A549 (cell line): ENCODE data around the gene ZNF410.

ENCODE experiments used
- CBX8 ChIP-seq: fragments of 200-600 bp; sonication (generic); IDR thresholded peaks from 2 replicates; pipeline ENCODE4 v1.6.1; 2016
- CHD2 ChIP-seq: fragments of 150-350 bp; IDR thresholded peaks from 2 replicates; pipeline ENCODE4 v1.6.1; 2014; ENCODE audit warnings: low read length; ENCODE audit not compliant: partially characterized antibody
- EP300 ChIP-seq, 2 experiments: fragments of >200 bp; sonication (Bioruptor Twin); formaldehyde crosslinking; IDR thresholded peaks; 2 replicates in 1 of 2; 3 replicates in 1 of 2; pipeline ENCODE4 v1.6.1; 2016 to 2017
- HDAC2 ChIP-seq: fragments of 200-600 bp; sonication (generic); IDR thresholded peaks from 2 replicates; pipeline ENCODE4 v1.6.1; 2016
- NPAS2 ChIP-seq: fragments of 250-450 bp; sonication (Bioruptor Pico); IDR thresholded peaks from 2 replicates; pipeline ENCODE4 v1.8.0; 2022; ENCODE audit warnings: mild to moderate bottlenecking, moderate library complexity, borderline replicate concordance
- POLR2A ChIP-seq: IDR thresholded peaks from 2 replicates; pipeline ENCODE4 v1.6.1; 2012; ENCODE audit warnings: mild to moderate bottlenecking, low read length
- RAD21 ChIP-seq, 2 experiments: fragments of >200 bp in 1 of 2; sonication (Bioruptor Twin) in 1 of 2; formaldehyde crosslinking in 1 of 2; IDR thresholded peaks in 1 of 2; conservative IDR thresholded peaks in 1 of 2; 2 replicates in 1 of 2; 3 replicates in 1 of 2; pipeline ENCODE4 v1.6.1; 2012 to 2018; ENCODE audit warnings: inconsistent platforms in 1 of 2
- RCOR1 ChIP-seq: fragments of 150-350 bp; IDR thresholded peaks from 2 replicates; pipeline ENCODE4 v1.6.1; 2014; ENCODE audit warnings: antibody characterized with exemption, low read length, low read depth
- TP53 ChIP-seq: fragments of 250-450 bp; sonication (Bioruptor Pico); IDR thresholded peaks from 2 replicates; pipeline ENCODE4 v1.5.0; 2021; ENCODE audit warnings: mild to moderate bottlenecking, moderate library complexity
- TF ChIP-seq, protein P1 (sequence below): IDR thresholded peaks from 2 replicates; pipeline ENCODE4 v1.6.1; 2012
- TF ChIP-seq, protein P2 (sequence below): fragments of >200 bp; sonication (Bioruptor Twin); formaldehyde crosslinking; IDR thresholded peaks from 3 replicates; pipeline ENCODE4 v1.5.1; 2016
- TF ChIP-seq, protein P3 (sequence below): fragments of 200-600 bp; sonication (generic); IDR thresholded peaks from 2 replicates; pipeline ENCODE4 v1.6.1; 2016; ENCODE audit warnings: antibody characterized with exemption, mild to moderate bottlenecking, moderate library complexity
- TF ChIP-seq, protein P4 (sequence below): IDR thresholded peaks from 2 replicates; pipeline ENCODE4 v1.6.1; 2012; ENCODE audit warnings: low read depth, borderline replicate concordance

DNA sequence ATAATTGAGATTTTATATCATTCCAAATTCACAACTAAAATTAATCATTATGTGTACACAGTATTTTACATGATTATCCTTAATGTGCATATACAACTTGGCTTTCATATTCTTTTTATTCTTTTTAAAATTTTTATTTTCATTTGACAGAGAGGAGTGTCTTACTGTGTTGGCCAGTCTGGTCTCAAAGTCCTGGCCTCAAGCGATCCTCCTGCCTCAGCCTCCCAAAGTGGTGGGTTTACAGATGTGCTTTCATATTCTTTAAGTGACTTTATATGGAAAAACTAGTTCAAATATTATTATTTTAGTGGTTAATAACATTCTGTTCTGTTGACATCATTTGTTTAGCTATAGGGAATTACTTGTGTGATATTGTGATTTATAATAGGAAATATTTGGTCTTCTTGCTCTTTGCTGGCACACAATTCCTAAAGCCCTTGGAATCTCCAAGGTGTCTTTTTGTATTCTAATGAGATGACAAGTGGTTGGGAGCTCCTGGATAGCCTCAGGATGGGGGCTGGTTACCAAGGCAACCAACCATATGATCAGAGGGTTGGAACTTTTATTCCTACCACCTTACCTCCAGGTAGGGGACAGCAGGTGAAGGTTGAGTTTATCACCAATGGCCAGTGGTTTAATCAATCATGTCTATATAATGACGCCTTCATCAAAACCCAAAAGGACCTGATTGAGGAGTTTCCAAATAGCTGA is 16.0 kb upstream of the ZNF410 start:
- TF ChIP-seq HDAC2 (no peak), RCOR1 (no peak), EP300 (IDR thresholded peaks at IDR 0.05) (no peak), POLR2A (no peak), CHD2 (no peak), CBX8 (no peak), RAD21 (conservative IDR thresholded peaks at IDR 0.05 in 1 of 2, IDR thresholded peaks at IDR 0.05 in 1 of 2) (no peak), TP53 (CRISPR knock-in tag) (no peak), NPAS2 (CRISPR knock-in tag) (no peak)
- TF ChIP-seq, protein P1, sequence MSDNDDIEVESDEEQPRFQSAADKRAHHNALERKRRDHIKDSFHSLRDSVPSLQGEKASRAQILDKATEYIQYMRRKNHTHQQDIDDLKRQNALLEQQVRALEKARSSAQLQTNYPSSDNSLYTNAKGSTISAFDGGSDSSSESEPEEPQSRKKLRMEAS: no peak
- TF ChIP-seq, protein P2, sequence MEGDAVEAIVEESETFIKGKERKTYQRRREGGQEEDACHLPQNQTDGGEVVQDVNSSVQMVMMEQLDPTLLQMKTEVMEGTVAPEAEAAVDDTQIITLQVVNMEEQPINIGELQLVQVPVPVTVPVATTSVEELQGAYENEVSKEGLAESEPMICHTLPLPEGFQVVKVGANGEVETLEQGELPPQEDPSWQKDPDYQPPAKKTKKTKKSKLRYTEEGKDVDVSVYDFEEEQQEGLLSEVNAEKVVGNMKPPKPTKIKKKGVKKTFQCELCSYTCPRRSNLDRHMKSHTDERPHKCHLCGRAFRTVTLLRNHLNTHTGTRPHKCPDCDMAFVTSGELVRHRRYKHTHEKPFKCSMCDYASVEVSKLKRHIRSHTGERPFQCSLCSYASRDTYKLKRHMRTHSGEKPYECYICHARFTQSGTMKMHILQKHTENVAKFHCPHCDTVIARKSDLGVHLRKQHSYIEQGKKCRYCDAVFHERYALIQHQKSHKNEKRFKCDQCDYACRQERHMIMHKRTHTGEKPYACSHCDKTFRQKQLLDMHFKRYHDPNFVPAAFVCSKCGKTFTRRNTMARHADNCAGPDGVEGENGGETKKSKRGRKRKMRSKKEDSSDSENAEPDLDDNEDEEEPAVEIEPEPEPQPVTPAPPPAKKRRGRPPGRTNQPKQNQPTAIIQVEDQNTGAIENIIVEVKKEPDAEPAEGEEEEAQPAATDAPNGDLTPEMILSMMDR: no peak
- TF ChIP-seq, protein P3, sequence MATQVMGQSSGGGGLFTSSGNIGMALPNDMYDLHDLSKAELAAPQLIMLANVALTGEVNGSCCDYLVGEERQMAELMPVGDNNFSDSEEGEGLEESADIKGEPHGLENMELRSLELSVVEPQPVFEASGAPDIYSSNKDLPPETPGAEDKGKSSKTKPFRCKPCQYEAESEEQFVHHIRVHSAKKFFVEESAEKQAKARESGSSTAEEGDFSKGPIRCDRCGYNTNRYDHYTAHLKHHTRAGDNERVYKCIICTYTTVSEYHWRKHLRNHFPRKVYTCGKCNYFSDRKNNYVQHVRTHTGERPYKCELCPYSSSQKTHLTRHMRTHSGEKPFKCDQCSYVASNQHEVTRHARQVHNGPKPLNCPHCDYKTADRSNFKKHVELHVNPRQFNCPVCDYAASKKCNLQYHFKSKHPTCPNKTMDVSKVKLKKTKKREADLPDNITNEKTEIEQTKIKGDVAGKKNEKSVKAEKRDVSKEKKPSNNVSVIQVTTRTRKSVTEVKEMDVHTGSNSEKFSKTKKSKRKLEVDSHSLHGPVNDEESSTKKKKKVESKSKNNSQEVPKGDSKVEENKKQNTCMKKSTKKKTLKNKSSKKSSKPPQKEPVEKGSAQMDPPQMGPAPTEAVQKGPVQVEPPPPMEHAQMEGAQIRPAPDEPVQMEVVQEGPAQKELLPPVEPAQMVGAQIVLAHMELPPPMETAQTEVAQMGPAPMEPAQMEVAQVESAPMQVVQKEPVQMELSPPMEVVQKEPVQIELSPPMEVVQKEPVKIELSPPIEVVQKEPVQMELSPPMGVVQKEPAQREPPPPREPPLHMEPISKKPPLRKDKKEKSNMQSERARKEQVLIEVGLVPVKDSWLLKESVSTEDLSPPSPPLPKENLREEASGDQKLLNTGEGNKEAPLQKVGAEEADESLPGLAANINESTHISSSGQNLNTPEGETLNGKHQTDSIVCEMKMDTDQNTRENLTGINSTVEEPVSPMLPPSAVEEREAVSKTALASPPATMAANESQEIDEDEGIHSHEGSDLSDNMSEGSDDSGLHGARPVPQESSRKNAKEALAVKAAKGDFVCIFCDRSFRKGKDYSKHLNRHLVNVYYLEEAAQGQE: no peak
- TF ChIP-seq, protein P4, sequence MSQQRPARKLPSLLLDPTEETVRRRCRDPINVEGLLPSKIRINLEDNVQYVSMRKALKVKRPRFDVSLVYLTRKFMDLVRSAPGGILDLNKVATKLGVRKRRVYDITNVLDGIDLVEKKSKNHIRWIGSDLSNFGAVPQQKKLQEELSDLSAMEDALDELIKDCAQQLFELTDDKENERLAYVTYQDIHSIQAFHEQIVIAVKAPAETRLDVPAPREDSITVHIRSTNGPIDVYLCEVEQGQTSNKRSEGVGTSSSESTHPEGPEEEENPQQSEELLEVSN: no peak
